Chondrocyte (in vitro differentiated cells): ENCODE results near the gene TIMP3. TPM values are rescaled to one million over a fixed set of nuclear protein-coding genes. Genes with fewer than 3 reads are reported as not detected.

ENCODE experiments used
- DNase-seq: peaks from one replicate; pipeline ENCODE4 v3.0.0; 2021; ENCODE audit warnings: mixed read lengths, low spot score
- H3K27ac Mint-ChIP-seq: one replicate; pipeline ENCODE4 v1.8.0; 2021; ENCODE audit warnings: mild to moderate bottlenecking, moderate library complexity, mixed read lengths; ENCODE audit not compliant: unreplicated experiment
- H3K27me3 Mint-ChIP-seq: 2 replicates; pipeline ENCODE4 v1.8.0; 2021; ENCODE audit warnings: low read depth, mixed read lengths
- H3K36me3 Mint-ChIP-seq: 2 replicates; pipeline ENCODE4 v1.8.0; 2021; ENCODE audit warnings: low read depth, mixed read lengths
- H3K4me1 Mint-ChIP-seq: 2 replicates; pipeline ENCODE4 v1.8.0; 2021; ENCODE audit warnings: low read depth, mild to moderate bottlenecking, mixed read lengths
- H3K4me3 Mint-ChIP-seq: one replicate; pipeline ENCODE4 v1.8.0; 2021; ENCODE audit warnings: mild to moderate bottlenecking, moderate library complexity, mixed read lengths; ENCODE audit not compliant: unreplicated experiment
- H3K9me3 Mint-ChIP-seq: 2 replicates; pipeline ENCODE4 v1.8.0; 2021; ENCODE audit warnings: low read depth, mixed read lengths
- total RNA-seq: library from RNA; stranded (reverse); gene quantifications from 3 replicates; pipeline ENCODE4 v1.2.1, GENCODE V29; 2021
- TF ChIP-seq, protein P1 (sequence below): fragments of 200-600 bp; sonication (generic); IDR thresholded peaks from 2 replicates; pipeline ENCODE4 v1.5.0; 2021; ENCODE audit warnings: antibody characterized with exemption, mild to moderate bottlenecking, moderate library complexity

The TIMP3 gene
- total RNA-seq, 1 donor from 2014 or later = 126 TPM

DNA sequence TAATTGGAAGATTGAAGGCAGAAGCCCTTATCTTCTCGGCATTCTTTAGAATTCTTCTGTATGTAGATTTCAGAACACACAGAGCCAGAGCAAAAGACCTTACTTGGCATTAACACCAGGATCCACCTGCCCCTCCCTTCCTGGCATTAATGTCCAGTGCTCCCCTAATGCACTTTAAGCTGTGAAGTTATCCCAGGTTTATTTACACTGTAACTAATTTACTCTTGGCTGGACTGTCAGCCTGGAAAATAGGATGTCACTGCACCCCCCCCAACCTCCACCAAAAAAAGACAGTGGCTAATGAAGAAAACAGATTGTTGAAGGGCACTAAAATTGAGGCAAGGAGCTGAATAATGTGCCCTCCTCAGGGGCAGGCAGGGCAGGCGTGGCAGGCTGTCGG is 30.1 kb downstream of the TIMP3 start:
- TF ChIP-seq, protein P1, sequence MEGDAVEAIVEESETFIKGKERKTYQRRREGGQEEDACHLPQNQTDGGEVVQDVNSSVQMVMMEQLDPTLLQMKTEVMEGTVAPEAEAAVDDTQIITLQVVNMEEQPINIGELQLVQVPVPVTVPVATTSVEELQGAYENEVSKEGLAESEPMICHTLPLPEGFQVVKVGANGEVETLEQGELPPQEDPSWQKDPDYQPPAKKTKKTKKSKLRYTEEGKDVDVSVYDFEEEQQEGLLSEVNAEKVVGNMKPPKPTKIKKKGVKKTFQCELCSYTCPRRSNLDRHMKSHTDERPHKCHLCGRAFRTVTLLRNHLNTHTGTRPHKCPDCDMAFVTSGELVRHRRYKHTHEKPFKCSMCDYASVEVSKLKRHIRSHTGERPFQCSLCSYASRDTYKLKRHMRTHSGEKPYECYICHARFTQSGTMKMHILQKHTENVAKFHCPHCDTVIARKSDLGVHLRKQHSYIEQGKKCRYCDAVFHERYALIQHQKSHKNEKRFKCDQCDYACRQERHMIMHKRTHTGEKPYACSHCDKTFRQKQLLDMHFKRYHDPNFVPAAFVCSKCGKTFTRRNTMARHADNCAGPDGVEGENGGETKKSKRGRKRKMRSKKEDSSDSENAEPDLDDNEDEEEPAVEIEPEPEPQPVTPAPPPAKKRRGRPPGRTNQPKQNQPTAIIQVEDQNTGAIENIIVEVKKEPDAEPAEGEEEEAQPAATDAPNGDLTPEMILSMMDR = no peak
- no peaks in the 10 kb centered on the region for H3K9me3 Mint-ChIP-seq
- no peaks in the 10 kb centered on the region for H3K27me3 Mint-ChIP-seq
- no peak overlapping the region for H3K27ac Mint-ChIP-seq
- H3K4me3 Mint-ChIP-seq = no peak overlapping the region
- peaks cover 29% of the 10 kb centered on the region for H3K4me1 Mint-ChIP-seq
- peaks cover 6% of the 10 kb centered on the region for H3K36me3 Mint-ChIP-seq
- DNase-seq = no peak

DNA sequence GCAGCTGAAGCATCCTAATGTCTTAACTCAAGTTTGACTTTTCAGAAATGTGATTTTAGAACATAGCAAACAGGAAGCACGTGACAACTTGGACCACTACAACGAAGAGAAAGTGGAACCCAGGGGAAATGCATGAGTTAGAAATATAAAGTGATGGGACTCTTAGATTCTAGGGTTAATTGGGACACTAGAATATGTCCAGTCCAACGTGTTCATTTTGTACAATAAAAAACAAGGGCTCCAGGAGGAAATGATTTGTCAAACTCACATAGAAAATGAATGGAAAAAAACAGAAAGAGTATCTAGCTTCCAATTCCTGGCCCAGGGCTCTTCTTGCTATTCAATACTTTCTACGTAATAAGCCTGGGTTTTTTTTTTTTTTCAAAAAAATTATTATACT is 30.7 kb downstream of the TIMP3 start:
- Mint-ChIP-seq H3K27me3 (no peaks in the 10 kb centered on the region), H3K4me3 (no peak overlapping the region), H3K9me3 (no peaks in the 10 kb centered on the region), H3K36me3 (peaks cover 6% of the 10 kb centered on the region), H3K4me1 (peaks cover 23% of the 10 kb centered on the region), H3K27ac (no peak overlapping the region)
- TF ChIP-seq, protein P1 = no peak
- no peak for DNase-seq

DNA sequence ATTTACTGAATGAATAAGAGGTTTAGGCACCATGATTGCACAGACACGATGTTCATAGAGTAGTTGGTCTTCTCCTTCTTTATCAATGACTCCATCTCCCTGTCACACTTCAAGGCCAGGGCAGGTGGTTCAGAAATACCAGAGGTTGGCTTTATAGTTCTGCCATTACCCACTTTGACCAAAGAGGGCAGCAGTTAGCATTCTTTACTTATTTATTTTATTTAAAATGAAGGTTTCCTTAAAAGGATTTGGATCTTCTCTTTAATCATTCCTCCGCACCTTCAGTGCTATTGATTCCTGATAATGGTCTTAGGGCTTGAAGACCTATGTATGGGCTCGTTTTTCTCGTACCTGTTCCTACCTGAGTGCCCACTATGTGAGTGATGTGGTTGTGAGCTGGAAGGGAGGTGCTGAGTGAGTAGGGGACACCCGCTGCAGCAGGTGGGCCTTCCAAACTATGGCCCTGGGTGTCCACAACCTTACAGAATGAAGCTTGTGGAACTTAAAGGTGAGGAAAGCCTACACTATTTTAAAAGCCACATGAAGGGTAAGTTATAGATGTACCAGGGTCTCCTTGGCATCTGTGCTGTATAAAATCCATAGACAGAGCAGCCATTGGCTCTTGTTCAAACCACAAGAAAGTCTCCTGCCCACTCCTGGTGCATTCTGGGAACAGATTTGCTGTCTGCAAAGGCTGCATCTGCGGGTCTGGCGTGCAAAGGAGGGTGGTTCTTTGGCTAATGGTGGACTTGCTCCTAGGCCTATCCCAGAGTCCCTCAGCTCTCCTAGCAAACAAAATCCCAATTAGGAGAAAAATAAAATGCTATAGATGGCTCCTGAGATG is 35.0 kb downstream of the TIMP3 start:
- Mint-ChIP-seq H3K27ac (no peak overlapping the region), H3K4me1 (peaks cover 31% of the 10 kb centered on the region), H3K4me3 (no peak overlapping the region), H3K36me3 (peaks cover 4% of the 10 kb centered on the region), H3K27me3 (no peaks in the 10 kb centered on the region), H3K9me3 (no peaks in the 10 kb centered on the region)
- DNase-seq = no peak
- TF ChIP-seq, protein P1 = peak; percentile 82

DNA sequence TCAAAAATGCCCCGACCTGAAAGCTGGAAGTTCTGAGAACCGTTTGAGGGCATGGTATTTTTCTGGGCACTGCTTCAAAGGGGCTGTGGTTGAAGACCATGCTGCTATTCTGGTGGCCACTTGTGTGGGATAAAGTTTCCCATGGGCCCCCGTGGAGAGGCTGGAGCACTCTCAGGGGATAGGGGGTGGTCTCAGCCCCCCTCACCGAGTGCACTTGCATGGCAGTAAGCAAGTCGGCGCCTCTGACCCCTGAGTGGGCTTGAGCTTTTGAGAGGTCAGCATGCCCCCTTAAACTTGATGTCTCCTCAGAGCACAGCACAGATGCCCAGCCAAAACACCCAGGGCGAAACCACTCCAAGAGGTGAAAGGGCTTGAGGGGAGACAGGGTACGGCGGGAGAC is 35.6 kb downstream of the TIMP3 start:
- H3K27ac Mint-ChIP-seq = no peak overlapping the region

DNA sequence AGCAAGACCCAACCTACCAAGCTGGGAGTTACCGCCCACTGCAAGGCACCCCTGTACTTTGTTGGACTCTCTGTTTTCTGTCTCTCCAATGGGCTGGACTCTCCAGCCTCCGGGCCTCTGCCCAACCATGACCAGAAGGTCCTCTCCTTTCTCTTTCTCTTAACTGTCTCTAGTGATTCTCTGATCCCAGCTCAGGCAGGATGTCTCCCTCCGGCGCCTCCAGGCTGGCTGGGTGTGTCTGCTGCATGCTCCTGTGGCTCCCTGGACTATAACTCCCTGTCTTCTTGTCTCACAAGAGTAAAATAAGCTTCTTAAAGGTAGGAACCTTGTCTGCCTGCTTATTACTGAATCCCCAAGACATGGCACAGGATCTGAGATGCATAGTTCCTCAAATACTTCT is 36.3 kb downstream of the TIMP3 start:
- H3K27me3 Mint-ChIP-seq = no peaks in the 10 kb centered on the region
- peaks cover 3% of the 10 kb centered on the region for H3K36me3 Mint-ChIP-seq
- no peak overlapping the region for H3K27ac Mint-ChIP-seq
- no peak overlapping the region for H3K4me3 Mint-ChIP-seq
- no peaks in the 10 kb centered on the region for H3K9me3 Mint-ChIP-seq
- DNase-seq = no peak
- TF ChIP-seq, protein P1 = no peak
- peaks cover 33% of the 10 kb centered on the region for H3K4me1 Mint-ChIP-seq

More for the DNA sequence above, 35.6 kb downstream of the TIMP3 start:
- Mint-ChIP-seq H3K36me3 (peaks cover 4% of the 10 kb centered on the region), H3K4me1 (peaks cover 32% of the 10 kb centered on the region), H3K4me3 (no peak overlapping the region), H3K9me3 (no peaks in the 10 kb centered on the region), H3K27me3 (no peaks in the 10 kb centered on the region)
- TF ChIP-seq, protein P1 = no peak
- DNase-seq = no peak
